IPS DF 4.7 (cell line): Measurements from ENCODE around the gene PKD1.

Experiments used
- DNase-seq: peaks from one replicate; pipeline ENCODE4 v3.0.0-alpha.2; 2013; ENCODE audit warnings: low spot score; ENCODE audit errors: extremely low read depth

PKD1 gene

DNA sequence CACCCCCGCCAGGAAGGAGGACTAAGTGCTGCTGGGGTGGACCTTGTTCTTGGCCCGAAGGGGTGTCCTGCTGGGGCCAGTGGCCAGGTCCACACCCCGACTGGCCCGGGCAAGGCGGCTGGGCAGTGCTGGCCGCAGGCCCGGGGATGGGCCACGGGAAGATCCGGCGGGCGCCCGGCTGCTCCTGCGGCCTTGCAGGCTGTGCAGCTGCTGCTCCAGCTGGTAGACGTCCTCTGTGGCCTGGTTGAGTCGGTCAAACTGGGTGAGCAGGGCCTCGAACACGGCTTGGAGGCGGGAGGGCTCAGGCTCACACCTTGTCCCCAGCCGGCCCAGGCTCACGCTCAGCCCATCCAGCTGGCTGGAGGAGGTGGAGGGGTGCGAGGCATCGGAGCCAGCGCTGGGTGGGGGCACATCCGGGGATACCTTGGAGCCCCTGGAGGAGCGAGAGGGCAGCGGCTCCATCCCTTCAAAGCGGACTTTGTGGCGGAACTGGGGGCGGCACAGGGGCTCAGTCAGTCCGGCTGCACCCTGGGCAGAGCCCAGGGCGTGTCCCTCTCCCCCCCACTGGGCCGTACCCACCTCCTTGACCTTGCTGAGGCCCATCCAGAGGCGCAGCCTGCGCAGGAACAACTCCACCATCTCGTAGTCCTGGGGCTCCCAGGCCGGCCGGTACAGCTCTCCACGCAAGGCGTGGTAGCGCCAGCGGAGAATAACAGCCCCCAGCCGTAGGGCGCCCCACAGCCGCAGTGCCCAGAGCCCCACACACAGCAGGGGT is 45.8 kb downstream of the PKD1 start:
- DNase-seq: no peak

DNA sequence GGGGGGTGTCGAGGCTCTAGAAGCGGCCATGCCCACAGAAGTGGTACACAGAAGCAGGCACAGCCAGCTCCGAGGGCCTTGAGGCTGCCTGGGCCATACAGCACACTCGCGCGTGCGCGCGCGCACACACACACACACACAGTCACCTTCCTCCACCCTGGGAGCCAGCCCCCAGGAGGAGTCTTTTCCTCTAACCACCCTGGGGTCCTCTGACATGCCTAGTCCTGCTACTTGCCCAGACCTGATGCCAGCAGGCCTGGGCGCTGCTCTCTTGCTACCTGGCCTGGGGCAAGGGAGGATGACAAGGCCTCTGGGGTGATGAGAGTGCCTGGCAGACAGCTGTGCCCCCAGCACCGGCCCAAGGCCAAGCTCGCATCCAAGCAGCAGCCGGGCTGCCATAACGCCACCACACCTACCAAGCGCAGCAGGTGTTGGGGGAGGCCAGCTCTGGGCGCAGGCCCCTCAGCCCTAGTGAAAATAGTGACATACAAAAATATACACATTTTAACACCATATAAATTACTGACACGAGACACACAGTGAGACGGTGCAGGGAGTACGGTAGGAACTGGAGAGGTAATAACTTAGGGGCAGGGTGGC is 46.8 kb downstream of the PKD1 start:
- no peak for DNase-seq

DNA sequence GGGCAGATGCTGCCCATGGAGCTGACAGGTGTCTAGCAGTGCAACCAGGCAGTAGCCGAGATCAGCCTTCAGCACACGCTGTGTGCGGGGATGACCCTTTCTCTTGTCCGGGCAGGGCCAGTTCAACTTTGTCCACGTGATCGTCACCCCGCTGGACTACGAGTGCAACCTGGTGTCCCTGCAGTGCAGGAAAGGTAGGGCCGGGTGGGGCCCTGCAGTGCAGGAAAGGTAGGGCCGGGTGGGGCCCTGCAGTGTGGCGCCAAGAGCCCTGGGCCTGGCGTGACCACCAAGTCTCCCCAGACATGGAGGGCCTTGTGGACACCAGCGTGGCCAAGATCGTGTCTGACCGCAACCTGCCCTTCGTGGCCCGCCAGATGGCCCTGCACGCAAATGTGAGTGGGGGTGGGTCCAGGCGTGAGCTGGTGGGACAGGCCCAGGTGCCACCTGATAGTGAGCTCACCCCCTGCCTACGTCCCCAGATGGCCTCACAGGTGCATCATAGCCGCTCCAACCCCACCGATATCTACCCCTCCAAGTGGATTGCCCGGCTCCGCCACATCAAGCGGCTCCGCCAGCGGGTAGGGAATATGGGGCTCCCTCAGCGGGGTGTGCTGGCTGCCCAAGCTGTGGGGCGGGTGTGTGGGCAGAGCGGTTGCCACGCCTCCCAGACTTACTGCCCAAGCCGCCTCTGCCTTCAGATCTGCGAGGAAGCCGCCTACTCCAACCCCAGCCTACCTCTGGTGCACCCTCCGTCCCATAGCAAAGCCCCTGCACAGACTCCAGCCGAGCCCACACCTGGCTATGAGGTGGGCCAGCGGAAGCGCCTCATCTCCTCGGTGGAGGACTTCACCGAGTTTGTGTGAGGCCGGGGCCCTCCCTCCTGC is 47.7 kb downstream of the PKD1 start:
- DNase-seq: no peak

DNA sequence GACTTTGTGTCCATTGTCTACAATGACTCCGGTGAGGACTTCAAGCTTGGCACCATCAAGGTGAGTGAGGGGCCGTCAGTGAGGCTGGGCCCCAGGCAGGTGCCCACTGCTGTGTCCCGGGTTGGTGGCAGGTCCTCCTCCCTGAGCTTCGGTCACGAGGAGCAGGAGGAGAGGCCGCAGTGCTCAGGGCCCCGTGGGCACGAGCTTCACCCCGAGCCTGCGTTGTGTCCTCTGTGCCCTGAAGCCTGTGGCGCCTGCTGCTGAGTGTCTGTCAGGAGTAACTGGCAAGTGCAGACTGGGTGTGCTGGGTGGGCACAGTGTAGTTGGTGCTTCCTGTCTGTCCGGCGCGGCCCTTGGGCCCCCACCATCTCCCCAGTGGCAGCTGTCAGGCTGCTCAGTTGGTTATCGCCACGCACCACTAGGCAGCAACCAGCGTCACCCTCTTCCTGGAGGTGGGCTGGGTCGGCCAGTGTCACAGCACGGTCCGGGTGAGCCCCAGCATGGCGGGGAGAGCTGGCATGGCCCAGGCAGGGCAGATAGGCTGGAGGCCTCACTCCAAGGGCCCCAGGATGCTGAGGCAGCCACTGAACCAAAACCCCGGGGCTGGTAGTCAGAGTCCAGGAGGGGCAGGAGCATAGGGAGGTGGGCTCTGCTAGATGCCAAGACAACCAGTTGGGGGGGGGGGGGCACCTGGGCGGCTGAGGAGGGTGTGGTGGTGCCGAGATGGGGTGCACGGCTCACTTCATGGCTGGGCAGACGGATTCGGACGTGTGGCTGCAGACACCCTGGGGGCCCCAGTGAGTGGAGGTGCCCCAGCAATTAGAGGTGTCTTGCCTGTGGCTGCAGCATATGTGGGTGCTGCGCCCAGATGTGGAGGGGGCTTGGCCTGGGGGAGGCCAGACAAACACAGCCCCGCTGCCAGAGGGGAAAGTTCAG is 48.6 kb downstream of the PKD1 start:
- DNase-seq: no peak

DNA sequence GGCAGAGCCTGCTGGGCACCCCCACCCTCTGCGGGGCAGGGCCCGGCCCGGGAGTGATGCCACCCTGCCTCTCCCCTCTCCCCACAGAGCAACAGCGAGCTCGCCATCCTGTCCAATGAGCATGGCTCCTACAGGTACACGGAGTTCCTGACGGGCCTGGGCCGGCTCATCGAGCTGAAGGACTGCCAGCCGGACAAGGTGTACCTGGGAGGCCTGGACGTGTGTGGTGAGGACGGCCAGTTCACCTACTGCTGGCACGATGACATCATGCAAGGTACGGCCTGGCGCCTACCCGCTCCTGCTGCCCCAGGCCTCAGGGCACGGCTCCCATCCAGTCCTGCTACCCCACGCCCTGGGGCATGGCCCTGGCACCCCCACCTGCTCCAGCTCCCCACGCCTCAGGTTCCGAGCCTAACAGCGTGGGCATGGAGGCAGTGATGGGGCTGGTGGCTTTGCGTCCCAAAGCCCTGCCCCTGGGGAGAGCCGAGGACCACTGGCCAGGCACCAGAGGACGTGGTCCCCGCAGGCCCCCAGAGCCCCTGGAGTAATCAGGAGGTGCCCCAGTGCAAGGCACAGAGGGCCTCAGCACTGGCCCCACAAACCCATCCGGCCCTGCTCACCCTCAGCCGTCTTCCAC is 49.5 kb downstream of the PKD1 start:
- no peak for DNase-seq

DNA sequence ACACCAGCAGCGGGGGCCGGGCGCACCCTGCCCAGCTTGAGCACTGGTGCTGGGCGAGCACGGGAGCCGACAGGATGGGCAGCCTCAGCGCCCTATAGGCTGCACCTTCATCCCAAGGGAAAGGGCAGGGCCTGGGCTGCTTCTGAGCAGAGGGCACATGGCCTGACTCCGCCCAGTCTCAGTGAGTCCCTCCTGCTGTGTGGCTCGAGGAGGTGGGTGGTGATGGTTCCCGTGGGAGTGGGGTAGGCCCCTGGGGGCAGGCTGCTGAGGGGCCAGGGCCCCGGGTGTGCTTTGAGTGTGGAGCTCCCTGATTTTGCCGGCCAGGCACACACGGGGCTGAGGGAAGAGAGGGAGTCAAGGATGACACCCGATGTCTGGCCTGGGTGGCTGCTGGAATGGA is 50.0 kb downstream of the PKD1 start:
- no peak for DNase-seq

DNA sequence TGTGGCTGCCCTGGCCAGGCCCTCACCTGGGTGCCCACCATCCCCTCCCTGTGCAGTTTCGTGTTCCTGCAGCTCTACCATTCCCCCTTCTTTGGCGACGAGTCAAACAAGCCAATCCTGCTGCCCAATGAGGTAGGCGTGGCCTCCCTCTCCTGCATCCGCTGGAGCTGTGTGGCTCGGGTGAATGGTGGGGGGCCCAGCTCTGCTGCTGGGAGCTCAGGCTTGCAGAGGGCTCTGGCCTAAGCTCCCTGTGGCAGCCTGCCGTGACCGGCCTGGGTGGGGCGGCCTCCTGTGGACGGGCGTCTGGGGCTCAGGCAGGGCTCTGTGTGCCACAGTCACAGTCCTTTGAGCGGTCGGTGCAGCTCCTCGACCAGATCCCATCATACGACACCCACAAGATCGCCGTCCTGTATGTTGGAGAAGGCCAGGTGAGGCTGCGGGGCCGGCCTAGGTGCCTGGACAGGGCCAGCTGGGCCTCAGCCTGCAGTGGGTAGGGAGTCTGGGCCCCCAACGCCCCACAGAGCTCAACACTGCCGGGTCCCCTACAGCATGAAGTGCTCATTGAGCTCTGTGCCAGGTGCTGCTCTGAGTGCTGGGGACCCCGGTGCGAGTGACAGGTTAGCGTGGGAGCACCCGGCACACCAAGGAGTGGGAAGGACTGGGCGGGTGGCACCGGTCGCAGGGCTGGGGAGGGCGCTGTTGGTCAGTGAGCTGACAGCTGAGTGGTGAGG is 50.6 kb downstream of the PKD1 start:
- no peak for DNase-seq

DNA sequence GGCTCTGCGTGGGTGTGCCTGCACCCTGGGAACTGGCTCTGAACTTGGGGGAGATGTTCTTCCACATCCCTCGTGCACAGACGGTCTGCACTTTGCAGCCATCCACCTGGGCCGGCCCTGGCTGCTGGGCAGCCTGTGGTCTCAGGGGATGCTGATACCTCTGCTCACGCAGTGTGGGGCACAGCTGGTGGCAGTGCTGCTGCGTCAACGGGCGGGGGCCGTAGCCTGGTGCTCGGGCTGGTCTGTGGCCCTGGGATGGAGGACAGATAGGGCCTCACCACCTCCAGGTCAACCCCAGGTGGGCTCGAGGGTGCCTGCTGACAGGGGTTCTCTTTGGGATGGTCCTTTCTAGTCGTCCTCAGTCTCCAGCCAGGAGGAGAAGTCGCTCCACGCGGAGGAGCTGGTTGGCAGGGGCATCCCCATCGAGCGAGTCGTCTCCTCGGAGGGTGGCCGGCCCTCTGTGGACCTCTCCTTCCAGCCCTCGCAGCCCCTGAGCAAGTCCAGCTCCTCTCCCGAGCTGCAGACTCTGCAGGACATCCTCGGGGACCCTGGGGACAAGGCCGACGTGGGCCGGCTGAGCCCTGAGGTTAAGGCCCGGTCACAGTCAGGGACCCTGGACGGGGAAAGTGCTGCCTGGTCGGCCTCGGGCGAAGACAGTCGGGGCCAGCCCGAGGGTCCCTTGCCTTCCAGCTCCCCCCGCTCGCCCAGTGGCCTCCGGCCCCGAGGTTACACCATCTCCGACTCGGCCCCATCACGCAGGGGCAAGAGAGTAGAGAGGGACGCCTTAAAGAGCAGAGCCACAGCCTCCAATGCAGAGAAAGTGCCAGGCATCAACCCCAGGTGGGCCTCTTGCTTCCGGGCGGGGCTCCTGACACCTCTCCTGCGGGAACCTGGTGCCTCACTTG is 51.6 kb downstream of the PKD1 start:
- no peak for DNase-seq

DNA sequence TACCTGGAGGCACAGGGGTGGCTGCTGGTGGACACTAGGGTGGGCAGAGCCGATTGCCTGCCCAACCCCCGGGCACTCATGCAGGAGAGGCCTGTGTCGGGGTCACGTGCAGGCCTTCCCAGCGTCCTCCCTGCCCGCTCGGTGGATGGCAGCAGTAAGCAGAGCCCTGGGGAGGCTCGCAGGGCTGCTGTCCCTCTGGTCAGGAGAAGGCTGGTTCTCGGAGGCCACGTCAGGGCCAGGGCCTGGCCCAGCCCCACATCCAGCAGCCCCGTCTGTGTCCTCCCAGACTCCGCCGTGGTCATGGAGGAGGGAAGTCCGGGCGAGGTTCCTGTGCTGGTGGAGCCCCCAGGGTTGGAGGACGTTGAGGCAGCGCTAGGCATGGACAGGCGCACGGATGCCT is 52.3 kb downstream of the PKD1 start:
- no peak for DNase-seq

DNA sequence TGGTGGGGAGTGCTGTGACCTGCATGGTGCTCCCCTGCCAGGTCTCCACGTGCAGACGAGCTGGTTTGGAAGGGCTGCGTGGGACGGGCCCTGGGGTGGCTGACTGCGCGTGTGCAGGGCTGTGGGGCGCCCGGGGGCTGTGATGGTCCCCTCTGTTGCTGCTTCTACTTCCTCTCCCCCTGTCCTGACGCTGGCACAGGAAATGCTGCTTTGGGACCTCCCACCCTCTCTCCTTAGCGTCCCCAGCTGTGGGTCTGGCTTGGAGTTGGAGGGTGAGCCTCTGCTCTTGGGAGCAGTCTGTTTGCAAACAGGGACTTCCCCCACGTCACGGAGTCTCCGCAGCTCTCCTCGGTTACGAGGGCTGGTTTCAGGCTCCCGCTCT is 52.7 kb downstream of the PKD1 start:
- DNase-seq: no peak

DNA sequence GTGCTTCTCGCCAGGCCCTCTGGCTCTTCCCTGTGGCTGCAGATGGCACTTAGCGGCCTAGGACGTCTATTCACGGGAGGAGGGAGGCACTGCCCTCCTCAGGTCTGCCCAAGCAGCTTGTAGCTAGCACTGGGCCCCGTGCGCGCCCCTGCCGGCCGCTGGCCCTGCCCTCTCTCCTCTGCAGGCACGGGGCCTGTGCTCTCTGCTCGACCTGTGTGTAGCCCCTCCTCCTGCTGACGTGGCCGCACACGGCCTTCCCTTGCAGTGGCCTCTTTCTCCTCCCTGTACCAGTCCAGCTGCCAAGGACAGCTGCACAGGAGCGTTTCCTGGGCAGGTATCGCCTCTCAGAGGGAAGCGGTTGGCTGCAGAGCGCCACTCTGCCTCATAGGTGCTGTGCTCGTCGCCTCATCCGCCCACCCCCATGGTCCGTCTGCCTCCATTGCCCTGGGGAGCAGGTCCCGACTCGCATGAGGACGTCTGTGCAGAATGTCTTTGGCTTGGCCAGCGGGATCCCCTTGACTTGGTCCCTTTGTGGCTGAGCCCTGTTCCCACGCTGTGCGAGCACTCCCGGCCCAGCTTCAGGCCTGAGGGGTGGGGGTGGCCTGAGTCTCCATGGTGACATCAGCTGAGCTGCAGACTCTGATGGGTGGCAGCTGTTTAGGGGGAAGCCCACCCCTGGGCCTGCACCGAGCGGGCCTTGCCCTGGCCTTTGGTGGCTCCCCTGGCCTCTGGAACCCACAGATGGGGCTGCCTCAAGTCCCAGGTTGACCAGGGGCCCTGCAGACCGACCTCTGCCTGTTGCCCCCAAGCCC is 53.3 kb downstream of the PKD1 start:
- no peak for DNase-seq

DNA sequence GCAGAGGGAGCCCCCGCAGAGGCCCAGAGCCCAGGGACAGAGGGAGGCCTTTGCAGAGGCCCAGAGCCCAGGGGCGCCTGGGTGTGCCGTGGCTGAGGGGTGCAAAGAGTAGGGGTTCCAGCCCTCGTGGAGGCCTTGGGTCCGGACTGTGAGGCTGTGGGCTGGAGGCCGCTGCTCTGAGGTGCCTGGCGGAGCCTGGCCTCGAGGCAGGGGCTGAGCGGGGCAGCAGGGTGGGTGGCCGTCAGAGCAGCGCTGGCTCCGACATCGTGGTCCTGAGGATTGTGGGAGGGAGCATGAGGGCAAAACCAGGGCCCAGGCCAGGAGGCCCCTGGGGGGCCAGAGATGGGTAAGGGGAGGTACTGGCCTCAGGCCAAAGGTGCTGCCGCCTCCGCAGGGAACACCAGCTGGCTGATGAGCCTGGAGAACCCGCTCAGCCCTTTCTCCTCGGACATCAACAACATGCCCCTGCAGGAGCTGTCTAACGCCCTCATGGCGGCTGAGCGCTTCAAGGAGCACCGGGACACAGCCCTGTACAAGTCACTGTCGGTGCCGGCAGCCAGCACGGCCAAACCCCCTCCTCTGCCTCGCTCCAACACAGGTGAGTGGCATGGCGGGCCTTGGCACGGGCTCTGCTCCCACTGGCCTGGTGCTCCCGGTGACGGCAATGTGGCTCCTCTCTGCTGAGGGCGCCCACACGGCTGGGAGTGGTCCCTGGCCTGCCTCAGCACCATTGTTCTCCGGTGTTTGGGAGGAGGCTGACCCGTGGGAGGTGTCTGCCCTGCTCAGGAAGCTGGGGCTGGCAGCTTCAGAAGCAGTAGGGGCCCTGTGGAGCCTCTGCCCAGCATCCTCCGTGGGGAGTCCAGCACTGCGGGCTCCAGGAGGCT is 54.3 kb downstream of the PKD1 start:
- DNase-seq: no peak

DNA sequence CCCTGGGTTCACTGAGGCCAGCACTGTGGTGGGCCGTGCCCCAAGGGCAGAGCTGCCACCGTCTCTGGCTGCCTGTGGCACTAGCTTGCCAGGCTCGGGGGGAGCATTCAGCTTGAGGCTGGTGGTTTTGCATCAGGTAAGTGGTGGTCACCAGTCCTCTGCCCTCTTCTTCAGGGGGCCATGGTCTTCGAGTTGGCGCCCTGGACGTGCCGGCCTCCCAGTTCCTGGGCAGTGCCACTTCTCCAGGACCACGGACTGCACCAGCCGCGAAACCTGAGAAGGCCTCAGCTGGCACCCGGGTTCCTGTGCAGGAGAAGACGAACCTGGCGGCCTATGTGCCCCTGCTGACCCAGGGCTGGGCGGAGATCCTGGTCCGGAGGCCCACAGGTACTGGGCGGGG is 55.7 kb downstream of the PKD1 start:
- no peak for DNase-seq

DNA sequence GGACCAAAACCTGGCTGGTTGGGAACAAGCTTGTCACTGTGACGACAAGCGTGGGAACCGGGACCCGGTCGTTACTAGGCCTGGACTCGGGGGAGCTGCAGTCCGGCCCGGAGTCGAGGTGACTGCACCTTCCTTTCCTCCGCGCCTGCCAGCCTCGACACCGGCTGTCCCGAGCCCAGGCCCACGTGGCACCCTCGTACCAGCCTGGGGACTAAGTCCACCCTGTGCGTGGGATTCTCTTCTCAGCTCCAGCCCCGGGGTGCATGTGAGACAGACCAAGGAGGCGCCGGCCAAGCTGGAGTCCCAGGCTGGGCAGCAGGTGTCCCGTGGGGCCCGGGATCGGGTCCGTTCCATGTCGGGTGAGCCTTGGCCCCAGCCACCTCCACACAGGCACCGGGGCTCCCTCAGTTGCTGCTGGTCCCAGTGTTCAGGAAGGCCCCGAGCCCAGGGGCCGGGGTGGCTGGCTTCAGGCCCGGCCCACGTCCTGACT is 56.3 kb downstream of the PKD1 start:
- DNase-seq: no peak

DNA sequence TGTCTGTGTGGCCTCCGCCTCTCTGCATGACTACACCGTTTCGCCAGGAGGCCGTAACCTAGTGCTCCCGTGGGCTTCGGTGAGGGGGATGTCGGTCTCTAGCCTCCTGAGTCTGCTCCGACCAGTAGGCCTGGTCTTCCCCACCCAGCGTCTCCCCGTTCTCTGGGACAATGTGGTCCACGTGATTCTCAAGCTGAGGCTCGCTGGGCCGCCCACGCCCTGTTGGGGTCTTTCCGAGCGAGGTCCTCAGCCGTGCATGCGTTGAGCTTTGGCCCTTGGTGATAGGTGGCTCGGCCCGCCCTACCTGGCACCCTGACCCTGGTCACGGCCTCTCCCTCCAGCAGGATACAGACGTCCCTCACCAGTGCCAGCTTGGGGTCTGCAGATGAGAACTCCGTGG is 57.0 kb downstream of the PKD1 start:
- no peak for DNase-seq

DNA sequence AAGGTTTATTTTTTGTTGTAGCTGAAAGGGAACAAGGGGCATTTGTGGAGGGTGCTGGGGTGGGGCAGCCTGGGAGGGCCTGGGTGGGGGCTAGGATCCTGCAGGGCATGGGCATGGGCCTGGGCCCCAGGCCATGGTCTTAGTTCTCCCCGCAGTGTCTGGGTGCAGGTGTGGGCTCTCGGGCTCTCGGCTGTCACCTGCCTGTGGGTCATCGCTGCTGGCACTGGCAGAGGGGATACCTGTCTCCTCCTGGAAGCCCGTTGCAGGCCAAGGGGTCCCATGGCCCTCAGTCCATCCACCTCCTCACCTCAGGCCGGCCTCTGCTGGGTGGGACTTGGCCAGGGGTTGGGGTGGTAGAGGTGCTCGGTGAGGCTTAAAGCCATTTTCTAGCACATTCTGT is 57.6 kb downstream of the PKD1 start:
- no peak for DNase-seq

DNA sequence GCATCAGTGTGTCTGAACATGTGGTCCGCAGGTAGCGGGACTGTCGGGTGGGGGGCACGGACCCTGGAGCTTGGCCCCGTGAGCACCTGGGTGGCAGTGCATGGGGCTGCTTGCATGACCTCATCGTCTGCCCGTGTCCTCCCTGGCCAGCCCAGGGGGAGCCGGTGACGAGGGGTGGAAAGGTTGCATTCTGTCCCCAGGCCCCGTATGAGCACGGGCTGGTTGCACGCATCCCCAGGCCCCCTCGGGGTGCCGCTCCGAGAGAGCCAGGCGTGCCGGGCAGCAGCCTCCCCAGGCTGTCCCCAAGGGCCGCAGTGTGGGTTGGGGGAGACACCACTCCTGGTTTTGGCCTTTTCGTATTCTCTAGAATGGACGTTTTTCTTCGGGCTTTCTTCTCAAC is 58.0 kb downstream of the PKD1 start:
- no peak for DNase-seq
